Stimulated activated CD8-positive, alpha-beta memory T cell treated with anti-CD3 and anti-CD28 coated beads, Interleukin-7, amount 100 ng/mL, for 24 hours (primary cell): ENCODE data around the gene NUPR2.
A peak's percentile ranks its signal among the peaks of the same experiment; 100 is the strongest.
"Not testable (repeated sequence)": the region's sequence is repeated elsewhere in the genome, so short reads cannot be mapped to it uniquely, and the experiment has no call there.

Experiments
- DNase-seq: peaks from one replicate; pipeline ENCODE4 v3.0.0-alpha.2; 2020; ENCODE audit warnings: low read depth

NUPR2 gene

GRCh38 chr7:56115852-56116538 is at the start of gene NUPR2:
TSS of gene NUPR2 (minus strand) at chr7:56116417. CDS start at chr7:56116314, 103 bp downstream.
- DNase-seq = no peak

GRCh38 chr7:56157238-56157790 is 41.1 kb upstream of the NUPR2 start:
- DNase-seq = no peak

- DNase-seq = not testable (repeated sequence)
Measured at GRCh38 chr7:56131062-56131461, 14.8 kb upstream of the NUPR2 start.

- no peak for DNase-seq
Measured at GRCh38 chr7:56127241-56127975, 11.2 kb upstream of the NUPR2 start.

- DNase-seq = no peak
Measured at GRCh38 chr7:56125831-56126230, 9.6 kb upstream of the NUPR2 start.

GRCh38 chr7:56124981-56125380 is 8.8 kb upstream of the NUPR2 start:
- no peak for DNase-seq

GRCh38 chr7:56121440-56121839 is 5.2 kb upstream of the NUPR2 start:
- DNase-seq = no peak

GRCh38 chr7:56112244-56112643 is 4.0 kb downstream of the NUPR2 start:
- not testable (repeated sequence) for DNase-seq

GRCh38 chr7:56110611-56111010 is 5.6 kb downstream of the NUPR2 start:
- no peak for DNase-seq

- DNase-seq = no peak
Measured at GRCh38 chr7:56107954-56108258, 8.3 kb downstream of the NUPR2 start.

- DNase-seq = peak; percentile 81
Measured at GRCh38 chr7:56106108-56107073, 9.8 kb downstream of the NUPR2 start, which contains the start of gene CHCHD2. TSS of gene CHCHD2 (minus strand) at chr7:56106476. CDS start at chr7:56106413, 63 bp downstream.

- no peak for DNase-seq
Measured at GRCh38 chr7:56105508-56105907, 10.7 kb downstream of the NUPR2 start.

- DNase-seq = not testable (repeated sequence)
Measured at GRCh38 chr7:56104138-56104537, 12.1 kb downstream of the NUPR2 start.

GRCh38 chr7:56099653-56100052 is 16.6 kb downstream of the NUPR2 start:
- no peak for DNase-seq

GRCh38 chr7:56098187-56099008 is 17.8 kb downstream of the NUPR2 start:
- DNase-seq = not testable (repeated sequence)

GRCh38 chr7:56097700-56098099 is 18.5 kb downstream of the NUPR2 start:
- no peak for DNase-seq

- no peak for DNase-seq
Measured at GRCh38 chr7:56092789-56093531, 23.3 kb downstream of the NUPR2 start, which contains the start of gene PHKG1. TSS of gene PHKG1 (minus strand) at chr7:56092952. CDS start at chr7:56088941, 4,011 bp downstream.

GRCh38 chr7:56092388-56092787 is 23.8 kb downstream of the NUPR2 start:
- DNase-seq = not testable (repeated sequence)

GRCh38 chr7:56091591-56091990 is 24.6 kb downstream of the NUPR2 start:
- no peak for DNase-seq

GRCh38 chr7:56087445-56087844 is 28.8 kb downstream of the NUPR2 start:
- no peak for DNase-seq
